Mesothelial cell of epicardium (in vitro differentiated cells): Measurements from ENCODE around the gene ILF2. TPM values are rescaled to one million over a fixed set of nuclear protein-coding genes. Genes with fewer than 3 reads are reported as not detected.
A peak's percentile ranks its signal among the peaks of the same experiment; 100 is the strongest.

Experiments
- DNase-seq, 2 experiments: peaks; one replicate each; pipeline ENCODE4 v3.0.0; 2021; ENCODE audit warnings: low spot score in 2 of 2; ENCODE audit not compliant: unreplicated experiment in 2 of 2
- H3K27ac Mint-ChIP-seq: 2 replicates; pipeline ENCODE4 v1.8.0; 2021; ENCODE audit warnings: mixed read lengths
- H3K27me3 Mint-ChIP-seq: 2 replicates; pipeline ENCODE4 v1.8.0; 2021; ENCODE audit warnings: low read depth, mixed read lengths
- H3K36me3 Mint-ChIP-seq: 2 replicates; pipeline ENCODE4 v1.8.0; 2021; ENCODE audit warnings: mixed read lengths
- H3K4me1 Mint-ChIP-seq: 2 replicates; pipeline ENCODE4 v1.8.0; 2021; ENCODE audit warnings: mixed read lengths
- H3K4me3 Mint-ChIP-seq: 2 replicates; pipeline ENCODE4 v1.8.0; 2021; ENCODE audit warnings: mild to moderate bottlenecking, moderate library complexity, mixed read lengths
- H3K9me3 Mint-ChIP-seq: 2 replicates; pipeline ENCODE4 v1.8.0; 2021; ENCODE audit warnings: mixed read lengths
- total RNA-seq: library from RNA; stranded (reverse); gene quantifications from 3 replicates; pipeline ENCODE4 v1.2.1, GENCODE V29; 2021
- TF ChIP-seq, protein P1 (sequence below): fragments of 200-600 bp; sonication (generic); IDR thresholded peaks from one replicate; pipeline ENCODE4 v1.5.0; 2021; ENCODE audit warnings: antibody characterized with exemption; ENCODE audit not compliant: unreplicated experiment

The ILF2 gene
- total RNA-seq, 1 donor from 2014 or later = 204 TPM

DNA sequence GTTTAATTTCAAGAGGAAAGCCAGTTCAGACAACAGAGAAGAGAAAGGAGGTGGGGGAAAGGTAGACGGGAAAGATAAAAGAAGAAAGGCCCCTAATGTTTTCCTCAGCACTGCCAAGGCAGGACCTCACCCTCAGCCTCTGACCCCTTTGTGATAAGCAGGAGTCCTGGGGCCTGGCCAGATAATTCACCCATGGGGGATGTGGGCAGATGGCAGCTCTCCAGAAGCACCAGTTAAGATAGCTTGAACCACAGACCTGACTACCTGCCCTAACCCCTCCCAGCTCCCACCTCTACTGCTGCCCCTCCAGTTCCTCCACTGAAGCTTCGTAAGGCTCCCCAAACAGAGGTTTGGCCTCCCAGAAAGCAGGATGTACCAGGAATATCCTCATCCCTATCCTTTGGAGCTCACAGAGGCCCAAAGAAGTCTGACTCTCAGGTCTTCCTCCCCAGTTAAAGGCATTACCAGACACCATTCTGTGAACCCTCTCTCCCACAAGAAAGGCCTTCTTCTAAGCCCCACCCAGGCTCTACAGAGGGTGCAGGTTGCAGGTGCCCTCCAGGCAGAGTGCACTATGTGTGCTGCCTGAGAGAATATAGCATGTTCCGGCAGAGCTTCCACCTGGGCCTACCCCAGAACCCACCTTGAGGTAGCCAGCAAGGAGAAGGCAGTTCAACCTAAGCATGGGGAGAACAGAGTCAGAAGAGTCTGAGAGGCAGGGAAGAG is 21.5 kb downstream of the ILF2 start:
- no peaks in the 10 kb centered on the region for H3K9me3 Mint-ChIP-seq
- H3K4me1 Mint-ChIP-seq = no peaks in the 10 kb centered on the region
- DNase-seq = no peak
- peaks cover 18% of the 10 kb centered on the region for H3K36me3 Mint-ChIP-seq
- no peaks in the 10 kb centered on the region for H3K27me3 Mint-ChIP-seq
- TF ChIP-seq, protein P1, sequence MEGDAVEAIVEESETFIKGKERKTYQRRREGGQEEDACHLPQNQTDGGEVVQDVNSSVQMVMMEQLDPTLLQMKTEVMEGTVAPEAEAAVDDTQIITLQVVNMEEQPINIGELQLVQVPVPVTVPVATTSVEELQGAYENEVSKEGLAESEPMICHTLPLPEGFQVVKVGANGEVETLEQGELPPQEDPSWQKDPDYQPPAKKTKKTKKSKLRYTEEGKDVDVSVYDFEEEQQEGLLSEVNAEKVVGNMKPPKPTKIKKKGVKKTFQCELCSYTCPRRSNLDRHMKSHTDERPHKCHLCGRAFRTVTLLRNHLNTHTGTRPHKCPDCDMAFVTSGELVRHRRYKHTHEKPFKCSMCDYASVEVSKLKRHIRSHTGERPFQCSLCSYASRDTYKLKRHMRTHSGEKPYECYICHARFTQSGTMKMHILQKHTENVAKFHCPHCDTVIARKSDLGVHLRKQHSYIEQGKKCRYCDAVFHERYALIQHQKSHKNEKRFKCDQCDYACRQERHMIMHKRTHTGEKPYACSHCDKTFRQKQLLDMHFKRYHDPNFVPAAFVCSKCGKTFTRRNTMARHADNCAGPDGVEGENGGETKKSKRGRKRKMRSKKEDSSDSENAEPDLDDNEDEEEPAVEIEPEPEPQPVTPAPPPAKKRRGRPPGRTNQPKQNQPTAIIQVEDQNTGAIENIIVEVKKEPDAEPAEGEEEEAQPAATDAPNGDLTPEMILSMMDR = no peak
- H3K4me3 Mint-ChIP-seq = no peak overlapping the region
- H3K27ac Mint-ChIP-seq = no peak overlapping the region

DNA sequence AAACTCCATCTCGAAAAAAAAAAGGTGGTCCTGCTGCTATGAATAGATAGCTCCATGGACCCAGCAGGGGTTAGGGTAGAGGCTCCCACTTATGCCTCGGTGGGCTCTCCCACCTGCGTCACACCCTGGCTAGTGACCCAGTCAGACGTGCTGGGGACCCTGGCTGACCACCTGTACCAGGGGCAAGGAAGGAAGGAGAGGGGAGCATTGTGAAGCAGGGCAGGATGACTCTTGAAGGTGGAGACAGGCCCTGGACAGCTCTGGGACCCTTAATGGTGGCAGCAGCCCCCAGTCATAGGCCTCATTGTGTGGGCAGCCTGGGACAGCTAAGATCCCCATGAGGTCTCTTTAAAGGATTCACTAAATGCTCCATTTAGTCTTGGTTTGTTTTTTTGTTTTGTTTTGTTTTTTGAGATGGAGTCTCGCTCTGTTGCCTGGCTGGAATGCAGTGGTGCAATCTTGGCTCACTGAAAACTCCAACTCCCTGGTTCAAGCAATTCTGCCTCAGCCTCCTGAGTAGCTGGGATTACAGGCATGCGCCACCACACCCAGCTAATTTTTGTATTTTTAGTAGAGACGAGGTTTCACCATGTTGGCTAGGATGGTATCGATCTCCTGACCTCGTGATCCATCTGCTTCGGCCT is 22.7 kb downstream of the ILF2 start:
- Mint-ChIP-seq H3K36me3 (peaks cover 25% of the 10 kb centered on the region), H3K9me3 (no peaks in the 10 kb centered on the region), H3K4me1 (no peaks in the 10 kb centered on the region), H3K4me3 (no peak overlapping the region), H3K27ac (peak overlapping the region; percentile 73), H3K27me3 (no peaks in the 10 kb centered on the region)
- no peak for DNase-seq
- TF ChIP-seq, protein P1 = no peak

DNA sequence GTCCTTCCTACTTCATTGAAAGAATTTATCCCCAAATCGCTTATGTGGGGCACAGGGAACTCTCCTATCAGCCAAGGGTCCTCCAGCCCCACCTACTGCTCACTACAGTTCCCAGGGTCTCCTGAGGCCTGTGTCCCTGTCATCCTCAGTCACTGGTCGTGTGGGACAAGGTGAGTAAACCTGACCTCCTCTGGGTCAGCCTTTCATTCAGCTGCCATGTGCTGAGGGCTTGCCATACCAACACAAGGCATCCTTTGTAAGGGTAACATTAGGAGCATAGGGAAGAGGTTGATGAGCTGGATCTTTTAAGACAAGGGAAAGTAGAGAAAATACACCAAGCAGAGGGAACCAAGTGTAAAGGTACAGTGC is 23.5 kb downstream of the ILF2 start:
- Mint-ChIP-seq H3K9me3 (no peaks in the 10 kb centered on the region), H3K27ac (peak overlapping the region; percentile 87), H3K4me3 (no peak overlapping the region), H3K27me3 (no peaks in the 10 kb centered on the region), H3K36me3 (peaks cover 28% of the 10 kb centered on the region), H3K4me1 (no peaks in the 10 kb centered on the region)
- TF ChIP-seq, protein P1 = no peak
- DNase-seq = no peak

DNA sequence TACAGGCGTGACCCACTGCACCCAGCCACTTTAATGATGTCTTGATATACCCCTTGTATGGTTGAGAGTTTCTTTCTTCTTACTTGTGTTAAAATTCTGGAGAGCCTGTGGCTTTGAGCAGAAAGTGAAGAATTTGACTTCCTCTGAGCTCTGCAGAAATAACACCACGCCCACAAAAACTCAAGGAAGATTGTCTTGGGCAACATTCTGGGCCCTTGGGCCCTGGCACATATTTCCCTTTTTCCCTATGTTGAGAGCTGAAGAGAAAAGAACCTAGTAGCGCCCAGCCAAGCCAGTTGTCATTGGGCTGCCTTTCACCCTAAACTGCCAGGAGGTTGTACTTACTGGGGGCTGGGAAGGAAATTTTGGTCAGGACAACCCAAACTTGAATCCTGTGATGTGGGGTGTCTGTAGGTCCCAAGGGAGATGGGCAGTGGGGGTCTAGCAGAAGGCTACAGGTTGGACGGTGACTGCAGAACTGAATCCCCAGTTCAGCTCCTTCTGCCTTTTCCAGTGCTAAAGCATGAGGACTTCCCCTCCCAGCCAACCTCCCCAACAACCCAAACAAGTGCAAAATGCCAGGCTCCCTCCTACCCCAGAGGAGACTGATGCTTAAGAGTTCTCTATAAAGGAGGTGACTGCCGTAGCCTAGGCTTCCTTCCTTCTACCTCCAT is 24.0 kb downstream of the ILF2 start:
- Mint-ChIP-seq H3K4me1 (no peaks in the 10 kb centered on the region), H3K9me3 (no peaks in the 10 kb centered on the region), H3K4me3 (no peak overlapping the region), H3K36me3 (peaks cover 31% of the 10 kb centered on the region), H3K27ac (peak overlapping the region; percentile 87), H3K27me3 (no peaks in the 10 kb centered on the region)
- no peak for DNase-seq
- TF ChIP-seq, protein P1 = no peak

DNA sequence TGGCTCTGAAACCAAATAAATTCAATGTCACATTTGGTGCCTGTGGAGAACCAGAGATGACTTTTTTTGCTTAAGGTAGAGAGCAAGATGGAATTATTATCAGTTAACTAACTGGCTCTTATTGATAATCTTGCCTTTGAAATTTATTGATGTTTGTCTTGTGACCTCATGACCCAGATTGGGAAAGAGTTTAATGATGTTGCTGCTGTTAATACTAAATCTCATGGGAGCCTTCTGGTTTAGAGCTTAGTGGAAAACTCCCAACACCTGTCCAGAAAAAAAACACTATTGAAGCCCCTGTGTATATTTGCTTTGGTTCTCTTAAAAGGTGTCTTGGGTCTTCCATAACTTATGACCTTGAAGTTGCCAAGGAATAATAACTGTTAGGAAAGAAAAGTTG is 27.0 kb downstream of the ILF2 start:
- DNase-seq = no peak
- no peaks in the 10 kb centered on the region for H3K9me3 Mint-ChIP-seq
- no peak overlapping the region for H3K4me3 Mint-ChIP-seq
- H3K27ac Mint-ChIP-seq = peak overlapping the region; percentile 9
- TF ChIP-seq, protein P1 = no peak
- H3K36me3 Mint-ChIP-seq = peaks cover 36% of the 10 kb centered on the region
- H3K27me3 Mint-ChIP-seq = no peaks in the 10 kb centered on the region
- H3K4me1 Mint-ChIP-seq = no peaks in the 10 kb centered on the region
